ENCODE data around the gene HTT-AS. TPM values are rescaled to one million over a fixed set of nuclear protein-coding genes. Genes with fewer than 3 reads are reported as not detected.
A peak's percentile ranks its signal among the peaks of the same experiment; 100 is the strongest.

The HTT-AS gene
- total RNA-seq, 2 donors from 2014 or later = not detected

GRCh38 chr4:3043282-3044020 is 30.9 kb downstream of the HTT-AS start:
- Mint-ChIP-seq H3K4me3 (no peak overlapping the region), H3K27me3 (ENCODE audit: insufficient read depth) (peaks cover 7% of the 10 kb centered on the region), H3K4me1 (peaks cover 3% of the 10 kb centered on the region), H3K36me3 (ENCODE audit: low read depth) (no peaks in the 10 kb centered on the region), H3K27ac (no peak overlapping the region), H3K9me3 (no peaks in the 10 kb centered on the region)
- WGBS, 2 experiments (ENCODE audit: insufficient coverage in 1 of 2, insufficient read length in 1 of 2) = 88 to 95% methylated on average over 7 to 11 of the region's 11 CpGs
- no peak overlapping the region for H3K9ac ChIP-seq (ENCODE audit: extremely low read depth, low read length, poor library complexity, severe bottlenecking)
- H3K27ac ChIP-seq (ENCODE audit: low read depth, low read length) = no peak overlapping the region
- DNase-seq = no peak
- no peaks in the 10 kb centered on the region for H3K27me3 ChIP-seq (ENCODE audit: control insufficient read depth, insufficient read depth, low read length, poor library complexity, severe bottlenecking)
- no peaks in the 10 kb centered on the region for H3K36me3 ChIP-seq (ENCODE audit: control insufficient read depth, insufficient read depth, low read length)
- no peak for TF ChIP-seq CTCF (conservative IDR thresholded peaks at IDR 0.05)
- H3K9me3 ChIP-seq (ENCODE audit: control insufficient read depth, low read length) = no peaks in the 10 kb centered on the region
- H3K4me1 ChIP-seq (ENCODE audit: control insufficient read depth, insufficient read depth, low read length) = no peaks in the 10 kb centered on the region
- no peak overlapping the region for H3K4me3 ChIP-seq (ENCODE audit: low read length)

- peaks cover 4% of the 10 kb centered on the region for H3K4me1 Mint-ChIP-seq
- Histone ChIP-seq H3K4me1 (ENCODE audit: control insufficient read depth, insufficient read depth, low read length) (no peaks in the 10 kb centered on the region), H3K27me3 (ENCODE audit: control insufficient read depth, insufficient read depth, low read length, poor library complexity, severe bottlenecking) (no peaks in the 10 kb centered on the region), H3K9me3 (ENCODE audit: control insufficient read depth, low read length) (no peaks in the 10 kb centered on the region), H3K9ac (ENCODE audit: extremely low read depth, low read length, poor library complexity, severe bottlenecking) (no peak overlapping the region), H3K36me3 (ENCODE audit: control insufficient read depth, insufficient read depth, low read length) (no peaks in the 10 kb centered on the region), H3K4me3 (ENCODE audit: low read length) (no peak overlapping the region), H3K27ac (ENCODE audit: low read depth, low read length) (no peak overlapping the region)
- TF ChIP-seq CTCF (conservative IDR thresholded peaks at IDR 0.05) = no peak
- H3K27ac Mint-ChIP-seq = no peak overlapping the region
- peaks cover 7% of the 10 kb centered on the region for H3K27me3 Mint-ChIP-seq (ENCODE audit: insufficient read depth)
- H3K4me3 Mint-ChIP-seq = no peak overlapping the region
- no peaks in the 10 kb centered on the region for H3K9me3 Mint-ChIP-seq
- WGBS, 2 experiments (ENCODE audit: insufficient coverage in 1 of 2, insufficient read length in 1 of 2) = 83 to 87% methylated on average over 7 to 10 of the region's 10 CpGs
- no peak for DNase-seq
- no peaks in the 10 kb centered on the region for H3K36me3 Mint-ChIP-seq (ENCODE audit: low read depth)
Measured at GRCh38 chr4:3042226-3042625, 32.1 kb downstream of the HTT-AS start.

- Histone ChIP-seq H3K9me3 (ENCODE audit: control insufficient read depth, low read length) (no peaks in the 10 kb centered on the region), H3K4me3 (ENCODE audit: low read length) (no peak overlapping the region), H3K4me1 (ENCODE audit: control insufficient read depth, insufficient read depth, low read length) (no peaks in the 10 kb centered on the region), H3K27ac (ENCODE audit: low read depth, low read length) (no peak overlapping the region), H3K27me3 (ENCODE audit: control insufficient read depth, insufficient read depth, low read length, poor library complexity, severe bottlenecking) (no peaks in the 10 kb centered on the region), H3K9ac (ENCODE audit: extremely low read depth, low read length, poor library complexity, severe bottlenecking) (no peak overlapping the region), H3K36me3 (ENCODE audit: control insufficient read depth, insufficient read depth, low read length) (no peaks in the 10 kb centered on the region)
- WGBS, 2 experiments (ENCODE audit: insufficient coverage in 1 of 2, insufficient read length in 1 of 2) = 76 to 85% methylated on average over 41 to 57 of the region's 57 CpGs
- no peaks in the 10 kb centered on the region for H3K9me3 Mint-ChIP-seq
- DNase-seq = peak; percentile 72
- peak overlapping the region; percentile 37 for H3K4me3 Mint-ChIP-seq
- TF ChIP-seq CTCF (conservative IDR thresholded peaks at IDR 0.05) = no peak
- H3K36me3 Mint-ChIP-seq (ENCODE audit: low read depth) = no peaks in the 10 kb centered on the region
- no peak overlapping the region for H3K27ac Mint-ChIP-seq
- peaks cover 7% of the 10 kb centered on the region for H3K4me1 Mint-ChIP-seq
- peaks cover 8% of the 10 kb centered on the region for H3K27me3 Mint-ChIP-seq (ENCODE audit: insufficient read depth)
Measured at GRCh38 chr4:3041192-3042142, 32.9 kb downstream of the HTT-AS start.

Data from endodermal cell (in vitro differentiated cells).